Keratinocyte (primary cell): Measurements from ENCODE around the gene MLPH.

Experiments used
- EZH2 ChIP-seq: IDR thresholded peaks from one replicate; pipeline ENCODE4 v1.6.1; 2012; ENCODE audit warnings: inconsistent platforms, mild to moderate bottlenecking, low read length, moderate library complexity
- TF ChIP-seq, protein P1 (sequence below), 3 experiments: IDR thresholded peaks in 1 of 3; conservative IDR thresholded peaks in 1 of 3; optimal IDR thresholded peaks in 1 of 3; 2 replicates in 2 of 3; 3 replicates in 1 of 3; pipeline versions ENCODE3 to v1.5.1; 2011; ENCODE audit warnings: low read length in 3 of 3, mild to moderate bottlenecking in 3 of 3, moderate library complexity in 2 of 3, control low read depth in 1 of 3, inconsistent platforms in 1 of 3; ENCODE audit not compliant: insufficient read depth in 2 of 3; ENCODE audit errors: extremely low read depth in 1 of 3

DNA sequence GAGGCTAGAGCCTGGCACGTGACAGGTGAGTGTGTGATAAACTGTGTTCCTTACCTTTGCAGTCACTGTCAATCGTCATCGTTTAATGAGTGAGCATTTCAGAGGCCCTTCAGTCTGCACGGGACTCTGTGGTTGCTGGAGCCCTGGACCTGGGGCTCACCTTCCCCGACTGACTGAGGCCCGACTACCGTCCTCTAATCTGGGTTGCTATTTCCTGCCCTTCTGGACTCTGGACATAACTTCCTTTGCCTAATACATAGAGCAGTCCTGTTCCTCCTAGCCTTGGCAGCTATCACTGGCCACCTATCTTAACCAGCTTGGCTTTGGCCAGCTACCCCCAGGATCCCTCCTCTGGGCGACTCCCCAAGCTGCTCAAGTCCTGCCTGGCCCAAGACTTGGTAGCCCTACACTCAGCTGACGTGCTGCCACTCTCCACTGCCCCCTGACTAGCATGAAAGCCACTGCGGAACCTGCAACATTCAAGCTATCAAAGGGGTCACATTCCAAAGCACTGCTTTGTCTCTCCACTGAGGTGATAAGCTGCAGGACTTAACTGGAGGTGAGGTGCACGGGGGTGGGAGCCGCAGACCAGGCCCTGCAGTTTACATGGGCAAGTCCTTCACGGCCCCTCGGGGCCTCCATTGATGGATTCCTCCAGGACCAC, 114.5 kb downstream of the MLPH start:
- TF ChIP-seq, protein P1, sequence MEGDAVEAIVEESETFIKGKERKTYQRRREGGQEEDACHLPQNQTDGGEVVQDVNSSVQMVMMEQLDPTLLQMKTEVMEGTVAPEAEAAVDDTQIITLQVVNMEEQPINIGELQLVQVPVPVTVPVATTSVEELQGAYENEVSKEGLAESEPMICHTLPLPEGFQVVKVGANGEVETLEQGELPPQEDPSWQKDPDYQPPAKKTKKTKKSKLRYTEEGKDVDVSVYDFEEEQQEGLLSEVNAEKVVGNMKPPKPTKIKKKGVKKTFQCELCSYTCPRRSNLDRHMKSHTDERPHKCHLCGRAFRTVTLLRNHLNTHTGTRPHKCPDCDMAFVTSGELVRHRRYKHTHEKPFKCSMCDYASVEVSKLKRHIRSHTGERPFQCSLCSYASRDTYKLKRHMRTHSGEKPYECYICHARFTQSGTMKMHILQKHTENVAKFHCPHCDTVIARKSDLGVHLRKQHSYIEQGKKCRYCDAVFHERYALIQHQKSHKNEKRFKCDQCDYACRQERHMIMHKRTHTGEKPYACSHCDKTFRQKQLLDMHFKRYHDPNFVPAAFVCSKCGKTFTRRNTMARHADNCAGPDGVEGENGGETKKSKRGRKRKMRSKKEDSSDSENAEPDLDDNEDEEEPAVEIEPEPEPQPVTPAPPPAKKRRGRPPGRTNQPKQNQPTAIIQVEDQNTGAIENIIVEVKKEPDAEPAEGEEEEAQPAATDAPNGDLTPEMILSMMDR (optimal IDR thresholded peaks at IDR 0.05 in 1 of 3, IDR thresholded peaks at IDR 0.05 in 1 of 3, conservative IDR thresholded peaks at IDR 0.05 in 1 of 3; ENCODE audit: extremely low read depth in 1 of 3, insufficient read depth in 2 of 3, low read length in 3 of 3), result no peak
- TF ChIP-seq EZH2, result no peak
